Nephron (organoid): ENCODE data around the gene CORO6.
A peak's percentile ranks its signal among the peaks of the same experiment; 100 is the strongest.

Experiments used
- H3K27ac Mint-ChIP-seq, 3 experiments: 2 replicates each; pipeline ENCODE4 v1.8.0; 2020; ENCODE audit warnings: mixed read lengths in 3 of 3, mild to moderate bottlenecking in 2 of 3, moderate library complexity in 1 of 3
- H3K27me3 Mint-ChIP-seq: 2 replicates; pipeline ENCODE4 v1.8.0; 2021; ENCODE audit warnings: low read depth, mild to moderate bottlenecking, moderate library complexity, mixed read lengths
- H3K36me3 Mint-ChIP-seq: 2 replicates; pipeline ENCODE4 v1.8.0; 2020; ENCODE audit warnings: low read depth, mixed read lengths
- H3K4me1 Mint-ChIP-seq: 2 replicates; pipeline ENCODE4 v1.8.0; 2020; ENCODE audit warnings: mixed read lengths
- H3K4me3 Mint-ChIP-seq, 3 experiments: 2 replicates each; pipeline ENCODE4 v1.8.0; 2020; ENCODE audit warnings: mild to moderate bottlenecking in 3 of 3, mixed read lengths in 3 of 3, moderate library complexity in 2 of 3
- H3K9me3 Mint-ChIP-seq: 2 replicates; pipeline ENCODE4 v1.8.0; 2020; ENCODE audit warnings: mixed read lengths
- TF ChIP-seq, protein P1 (sequence below), 3 experiments: fragments of 200-600 bp; sonication (generic); IDR thresholded peaks; one replicate each; pipeline ENCODE4 v1.5.0; 2021; ENCODE audit warnings: antibody characterized with exemption in 3 of 3; ENCODE audit not compliant: unreplicated experiment in 3 of 3

CORO6 gene

DNA sequence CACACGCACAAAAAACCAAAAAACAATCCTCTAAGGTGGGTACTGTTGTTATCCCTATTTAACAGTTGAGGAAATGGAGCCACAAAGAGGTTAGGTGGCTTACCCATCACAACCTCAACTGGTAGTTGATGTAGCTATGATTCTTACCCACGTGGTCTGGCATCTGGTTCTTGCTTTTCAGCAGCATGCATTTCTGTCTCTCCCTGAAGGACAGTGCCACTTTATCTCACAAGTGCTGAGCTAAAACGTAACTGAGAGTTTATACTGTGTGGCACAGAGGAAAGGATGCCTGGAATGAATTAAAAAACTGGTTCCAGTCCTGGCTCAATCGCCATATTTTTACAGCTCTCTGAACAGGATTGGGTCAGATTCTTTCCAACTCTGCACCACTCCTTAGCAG is 1.9 kb upstream of the CORO6 start:
- H3K4me3 Mint-ChIP-seq: no peak overlapping the region
- H3K27me3 Mint-ChIP-seq: peaks cover 44% of the 10 kb centered on the region
- TF ChIP-seq, protein P1, sequence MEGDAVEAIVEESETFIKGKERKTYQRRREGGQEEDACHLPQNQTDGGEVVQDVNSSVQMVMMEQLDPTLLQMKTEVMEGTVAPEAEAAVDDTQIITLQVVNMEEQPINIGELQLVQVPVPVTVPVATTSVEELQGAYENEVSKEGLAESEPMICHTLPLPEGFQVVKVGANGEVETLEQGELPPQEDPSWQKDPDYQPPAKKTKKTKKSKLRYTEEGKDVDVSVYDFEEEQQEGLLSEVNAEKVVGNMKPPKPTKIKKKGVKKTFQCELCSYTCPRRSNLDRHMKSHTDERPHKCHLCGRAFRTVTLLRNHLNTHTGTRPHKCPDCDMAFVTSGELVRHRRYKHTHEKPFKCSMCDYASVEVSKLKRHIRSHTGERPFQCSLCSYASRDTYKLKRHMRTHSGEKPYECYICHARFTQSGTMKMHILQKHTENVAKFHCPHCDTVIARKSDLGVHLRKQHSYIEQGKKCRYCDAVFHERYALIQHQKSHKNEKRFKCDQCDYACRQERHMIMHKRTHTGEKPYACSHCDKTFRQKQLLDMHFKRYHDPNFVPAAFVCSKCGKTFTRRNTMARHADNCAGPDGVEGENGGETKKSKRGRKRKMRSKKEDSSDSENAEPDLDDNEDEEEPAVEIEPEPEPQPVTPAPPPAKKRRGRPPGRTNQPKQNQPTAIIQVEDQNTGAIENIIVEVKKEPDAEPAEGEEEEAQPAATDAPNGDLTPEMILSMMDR (IDR thresholded peaks at IDR 0.05; ENCODE audit: unreplicated experiment in 3 of 3): no peak
- peaks cover 5% of the 10 kb centered on the region for H3K36me3 Mint-ChIP-seq
- peaks cover 9% of the 10 kb centered on the region for H3K4me1 Mint-ChIP-seq
- H3K9me3 Mint-ChIP-seq: no peaks in the 10 kb centered on the region
- no peak overlapping the region for H3K27ac Mint-ChIP-seq

GRCh38 chr17:29623283-29623647 is 553 bp upstream of the CORO6 start:
- Mint-ChIP-seq H3K4me1 (peaks cover 10% of the 10 kb centered on the region), H3K36me3 (peaks cover 5% of the 10 kb centered on the region), H3K4me3 (peak overlapping the region; percentile 77 to 80 (median 79)), H3K27me3 (peaks cover 57% of the 10 kb centered on the region), H3K27ac (peak overlapping the region in 1 of 3 experiments; percentile 12), H3K9me3 (no peaks in the 10 kb centered on the region)
- TF ChIP-seq, protein P1 (IDR thresholded peaks at IDR 0.05; ENCODE audit: unreplicated experiment in 3 of 3): no peak

DNA sequence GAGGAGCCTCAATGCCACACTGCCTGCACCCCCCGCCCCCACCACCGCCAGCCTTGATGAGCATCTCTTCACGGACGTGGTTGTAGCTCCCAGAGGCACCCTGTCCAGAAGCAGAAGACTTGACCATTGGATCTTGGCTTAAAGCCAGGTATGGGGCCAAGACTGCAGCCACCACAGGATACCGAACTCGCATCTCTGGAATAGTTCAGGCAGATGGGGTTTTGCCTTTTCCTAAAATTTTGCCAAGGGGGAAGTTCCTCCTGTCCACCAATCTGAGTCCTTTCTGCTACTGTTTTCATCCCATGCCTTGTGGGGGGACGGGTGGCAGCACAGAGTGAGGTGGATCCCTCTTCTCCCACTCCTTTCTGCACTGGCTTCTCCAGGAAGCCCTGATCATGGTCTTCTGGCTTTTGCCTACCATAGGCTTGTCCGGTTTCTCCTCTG is 939 bp downstream of the CORO6 start:
- peak overlapping the region; percentile 77 to 80 (median 79) for H3K4me3 Mint-ChIP-seq
- H3K4me1 Mint-ChIP-seq: peaks cover 13% of the 10 kb centered on the region
- H3K9me3 Mint-ChIP-seq: no peaks in the 10 kb centered on the region
- no peak overlapping the region for H3K27ac Mint-ChIP-seq
- TF ChIP-seq, protein P1 (IDR thresholded peaks at IDR 0.05; ENCODE audit: unreplicated experiment in 3 of 3): no peak
- peaks cover 5% of the 10 kb centered on the region for H3K36me3 Mint-ChIP-seq
- peaks cover 72% of the 10 kb centered on the region for H3K27me3 Mint-ChIP-seq

GRCh38 chr17:29620779-29621500 is 1.8 kb downstream of the CORO6 start:
- Mint-ChIP-seq H3K9me3 (no peaks in the 10 kb centered on the region), H3K36me3 (peaks cover 3% of the 10 kb centered on the region), H3K27ac (no peak overlapping the region), H3K27me3 (peaks cover 80% of the 10 kb centered on the region), H3K4me3 (peak overlapping the region; percentile 36 to 79 (median 77)), H3K4me1 (peaks cover 21% of the 10 kb centered on the region)
- TF ChIP-seq, protein P1 (IDR thresholded peaks at IDR 0.05; ENCODE audit: unreplicated experiment in 3 of 3): no peak

- H3K36me3 Mint-ChIP-seq: no peaks in the 10 kb centered on the region
- H3K4me1 Mint-ChIP-seq: peaks cover 26% of the 10 kb centered on the region
- peak overlapping the region in 2 of 3 experiments; percentile 16 to 17 for H3K4me3 Mint-ChIP-seq
- TF ChIP-seq, protein P1 (IDR thresholded peaks at IDR 0.05; ENCODE audit: unreplicated experiment in 3 of 3): no peak
- no peaks in the 10 kb centered on the region for H3K9me3 Mint-ChIP-seq
- H3K27me3 Mint-ChIP-seq: peaks cover 87% of the 10 kb centered on the region
- no peak overlapping the region for H3K27ac Mint-ChIP-seq
These were observed 2.4 kb downstream of the CORO6 start for GRCh38 chr17:29620271-29620670.

GRCh38 chr17:29619251-29619650 is 3.5 kb downstream of the CORO6 start:
- Mint-ChIP-seq H3K9me3 (no peaks in the 10 kb centered on the region), H3K27ac (no peak overlapping the region), H3K27me3 (peaks cover 97% of the 10 kb centered on the region), H3K4me3 (peak overlapping the region in 1 of 3 experiments; percentile 24), H3K4me1 (peaks cover 31% of the 10 kb centered on the region), H3K36me3 (no peaks in the 10 kb centered on the region)
- TF ChIP-seq, protein P1 (IDR thresholded peaks at IDR 0.05; ENCODE audit: unreplicated experiment in 3 of 3): peak in 1 of 3 experiments; percentile 27
